GM19324 (cell line): ENCODE data around the gene ZFYVE1.
"Not testable (repeated sequence)": the region's sequence is repeated elsewhere in the genome, so short reads cannot be mapped to it uniquely, and the experiment has no call there.

Experiments used
- ATAC-seq: cut with Tn5 transposase; IDR thresholded peaks from one replicate; pipeline ENCODE4 v1.9.1; 2021; ENCODE audit warnings: mild to moderate bottlenecking, moderate library complexity; ENCODE audit not compliant: unreplicated experiment, low FRiP score

Gene ZFYVE1

GRCh38 chr14:73026845-73027542 lies at the start of gene ZFYVE1:
TSS of gene ZFYVE1 (minus strand) at chr14:73027106. CDS start at chr14:73024508, 2,598 bp downstream.
- peak; percentile 96 for ATAC-seq

DNA sequence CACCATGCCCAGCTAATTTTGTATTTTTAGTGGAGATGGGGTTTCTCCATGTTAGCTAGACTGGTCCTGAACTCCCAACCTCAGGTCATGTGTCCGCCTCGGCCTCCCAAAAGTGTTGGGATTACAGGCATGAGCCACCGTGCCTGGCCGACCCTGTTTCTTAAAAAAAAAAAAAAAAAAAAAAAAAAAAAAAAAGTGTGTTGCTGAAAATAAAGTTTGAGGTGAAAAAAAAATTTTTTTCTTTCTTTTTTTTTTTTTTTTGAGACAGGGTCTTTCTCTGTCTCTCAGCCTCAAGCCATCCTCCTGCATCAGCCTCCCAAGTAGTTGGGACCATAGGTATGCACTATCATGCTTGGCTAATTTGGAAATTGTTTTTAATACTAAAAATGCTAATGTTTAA lies 42.7 kb upstream of the ZFYVE1 start:
- ATAC-seq: no peak

DNA sequence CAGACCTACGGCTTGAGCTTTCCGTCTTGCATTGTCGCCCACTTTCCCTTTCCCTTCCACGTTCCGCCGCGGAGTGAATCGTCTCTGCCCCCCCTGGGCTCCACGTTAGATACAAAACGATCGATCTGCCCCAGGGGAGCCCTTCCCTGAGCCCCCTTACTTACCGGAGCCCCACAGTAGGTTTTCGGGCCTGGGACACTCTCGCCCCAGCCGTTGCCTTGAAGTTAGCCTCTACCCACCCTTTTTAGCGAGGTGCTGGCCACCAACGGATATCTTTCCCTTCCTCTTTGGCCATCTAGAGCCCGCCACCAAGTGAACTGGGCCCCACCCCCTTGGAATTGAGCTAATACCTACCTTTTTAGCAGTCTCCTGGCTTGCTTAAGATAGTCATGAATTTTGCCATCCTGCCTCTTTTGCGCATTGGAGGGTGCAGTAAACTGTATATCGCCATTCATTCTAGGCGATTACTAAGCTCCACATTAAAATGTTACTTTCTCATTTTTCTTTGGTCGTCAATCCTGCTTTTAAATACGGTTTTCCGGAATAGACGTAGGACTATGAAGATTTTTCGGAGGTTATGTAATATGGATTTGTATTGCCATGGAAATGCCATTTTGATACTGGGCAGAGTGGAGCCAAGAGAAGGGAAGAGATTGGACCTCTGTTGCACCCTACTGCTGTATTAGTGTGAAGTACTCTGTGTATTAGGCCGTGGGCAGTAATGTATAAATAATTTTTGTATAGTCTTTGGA lies 32.2 kb upstream of the ZFYVE1 start:
- ATAC-seq: peak; percentile 5

DNA sequence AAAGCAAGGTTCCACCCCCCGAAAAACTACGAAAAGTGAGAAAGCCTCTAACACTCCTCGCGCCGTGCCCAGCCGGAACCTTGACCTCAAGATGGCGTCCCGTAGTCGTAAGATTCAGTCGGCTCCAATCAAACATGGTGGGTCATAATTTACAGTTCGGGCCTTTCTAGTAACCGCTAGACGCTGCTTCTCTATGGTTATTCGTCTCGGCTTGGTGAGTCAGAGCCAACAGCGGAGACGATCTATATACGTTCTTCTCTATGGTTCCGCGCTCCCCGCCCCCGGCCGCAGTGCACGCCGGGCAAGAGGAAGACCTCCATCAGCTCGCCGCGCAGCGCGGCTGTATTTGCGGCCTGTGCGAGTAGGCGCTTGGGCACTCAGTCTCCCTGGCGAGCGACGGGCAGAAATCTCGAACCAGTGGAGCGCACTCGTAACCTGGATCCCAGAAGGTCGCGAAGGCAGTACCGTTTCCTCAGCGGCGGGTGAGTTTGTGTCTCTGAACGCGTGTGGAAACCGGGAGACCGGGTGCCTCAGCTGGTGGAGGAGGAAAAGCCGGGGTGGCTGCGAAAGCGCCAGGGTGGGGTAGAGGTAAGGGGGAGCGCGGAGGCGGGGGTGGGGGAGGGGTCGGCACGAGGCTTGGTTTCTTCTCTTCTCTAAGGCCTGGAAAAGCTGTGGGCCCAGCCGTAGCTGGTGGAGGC lies 31.5 kb upstream of the ZFYVE1 start, which contains the start of gene RBM25:
Gene RBM25 (plus strand): TSS at position 311 of the 698 bp plus-strand sequence. CDS start 13,108 bp downstream, outside the sequence.
- peak; percentile 97 for ATAC-seq

DNA sequence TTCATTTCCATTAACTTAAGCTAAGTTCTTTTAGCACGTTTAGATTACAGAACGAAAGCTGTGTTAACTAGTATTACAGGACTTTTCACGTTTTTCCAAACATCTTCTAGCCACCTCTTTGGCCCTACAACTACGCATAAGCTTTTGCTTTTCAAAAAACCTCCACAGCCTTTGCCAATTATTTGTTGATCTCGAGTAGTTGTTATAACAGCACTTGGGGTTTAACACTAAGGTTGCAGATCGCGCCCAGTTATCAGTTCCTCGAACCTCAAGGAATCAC lies 31.0 kb upstream of the ZFYVE1 start:
- no peak for ATAC-seq

DNA sequence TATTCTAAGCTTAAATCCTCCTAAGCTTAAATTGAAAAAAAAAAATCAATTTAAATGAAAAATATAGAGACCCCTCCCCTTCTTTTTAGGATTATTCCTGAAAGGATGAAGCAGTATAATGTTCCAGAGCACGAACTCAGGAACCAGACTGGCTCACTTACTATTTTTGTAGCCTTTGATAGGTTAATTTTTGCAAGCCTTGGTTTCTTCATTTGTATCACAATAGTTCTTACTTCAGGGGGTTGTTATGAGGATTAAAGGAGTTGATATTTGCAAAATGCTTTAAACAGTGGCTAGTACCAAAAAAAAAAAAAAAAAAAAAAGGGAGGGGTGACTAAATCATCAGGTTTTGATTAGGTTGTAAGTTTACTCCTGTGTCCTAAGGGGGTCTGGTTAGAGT lies 28.3 kb upstream of the ZFYVE1 start:
- ATAC-seq: no peak

DNA sequence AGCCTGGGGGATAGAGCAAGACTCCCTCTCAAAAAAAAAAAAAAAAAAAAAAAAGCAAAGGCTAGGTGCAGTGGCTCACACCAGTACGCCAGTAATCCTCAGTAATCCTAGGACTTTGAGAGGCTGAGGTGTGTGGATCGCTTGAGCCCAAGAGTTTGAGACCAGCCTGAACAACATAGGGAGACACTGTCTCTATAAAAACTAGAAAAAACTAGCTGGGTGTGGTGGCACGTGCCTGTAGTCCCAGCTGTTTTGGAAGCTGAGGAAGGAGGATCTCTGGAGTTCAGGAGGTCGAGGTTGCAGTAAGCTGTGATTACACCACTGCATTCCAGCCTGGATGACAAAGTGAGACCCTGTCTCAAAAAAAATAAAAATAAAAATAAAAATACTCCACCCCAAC lies 22.5 kb upstream of the ZFYVE1 start:
- ATAC-seq: no peak

DNA sequence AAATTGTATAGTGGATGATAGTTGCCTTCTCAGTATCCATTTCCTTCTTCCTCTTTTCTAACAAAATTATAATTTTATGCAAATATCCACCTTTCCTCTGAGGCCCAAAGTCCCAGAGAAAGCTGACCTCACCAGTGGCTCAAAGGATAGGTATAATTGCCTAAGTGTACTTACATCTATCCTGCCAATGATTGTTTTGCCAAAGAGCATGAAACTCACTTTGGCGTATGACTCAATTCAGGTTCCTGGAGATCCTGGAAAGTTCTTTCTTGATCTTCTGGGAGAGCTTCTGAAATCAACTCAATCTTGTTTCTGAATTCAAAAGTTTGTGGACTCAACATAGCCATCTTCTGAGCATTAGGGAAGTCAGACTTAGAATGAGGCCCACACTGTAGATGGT lies 20.9 kb upstream of the ZFYVE1 start:
- ATAC-seq: no peak

- ATAC-seq: not testable (repeated sequence)
Measured at GRCh38 chr14:73036706-73037450, 10.0 kb upstream of the ZFYVE1 start.

DNA sequence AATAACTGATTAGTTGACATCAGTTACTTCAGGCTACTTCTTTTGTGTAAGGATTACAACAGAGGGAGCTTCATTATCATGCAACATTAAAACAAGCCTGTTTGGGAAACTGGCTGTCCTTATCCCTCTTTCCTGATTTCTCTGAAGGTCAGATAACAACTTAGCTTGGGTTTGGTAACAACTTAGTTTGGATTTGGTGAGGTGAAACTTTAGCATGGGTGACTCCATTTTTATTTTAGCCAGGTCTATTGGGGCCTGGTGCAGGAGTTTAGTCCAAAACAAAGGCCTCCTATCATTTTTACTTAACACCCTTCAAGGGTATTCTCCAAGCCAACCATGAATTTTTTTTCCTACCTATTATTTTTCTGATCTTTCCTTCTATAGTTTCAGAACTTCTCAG lies 1.1 kb upstream of the ZFYVE1 start:
- ATAC-seq: no peak

GRCh38 chr14:73027546-73027945 lies 640 bp upstream of the ZFYVE1 start:
- ATAC-seq: no peak

- no peak for ATAC-seq
Measured at GRCh38 chr14:73026243-73026844, 562 bp downstream of the ZFYVE1 start.

DNA sequence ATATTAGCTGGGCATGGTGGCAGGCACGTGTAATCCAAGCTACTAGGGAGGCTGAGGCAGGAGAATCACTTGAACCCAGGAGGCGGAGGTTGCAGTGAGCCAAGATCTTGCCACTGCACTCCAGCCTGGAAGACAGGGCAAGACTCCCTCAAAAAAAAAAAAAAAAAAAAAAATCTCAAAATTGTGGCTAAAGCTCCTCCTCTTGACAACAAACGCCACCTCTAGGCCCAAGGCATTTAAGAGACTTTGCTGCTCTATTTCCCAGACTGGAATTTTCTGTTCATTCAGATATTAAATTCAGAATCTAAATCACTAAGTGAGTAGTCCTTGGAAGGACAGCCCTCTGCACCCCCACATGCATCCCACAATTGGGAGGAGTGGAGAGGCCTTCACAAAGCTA lies 1.4 kb downstream of the ZFYVE1 start:
- no peak for ATAC-seq

GRCh38 chr14:73022051-73022450 lies 4.9 kb downstream of the ZFYVE1 start:
- ATAC-seq: no peak

DNA sequence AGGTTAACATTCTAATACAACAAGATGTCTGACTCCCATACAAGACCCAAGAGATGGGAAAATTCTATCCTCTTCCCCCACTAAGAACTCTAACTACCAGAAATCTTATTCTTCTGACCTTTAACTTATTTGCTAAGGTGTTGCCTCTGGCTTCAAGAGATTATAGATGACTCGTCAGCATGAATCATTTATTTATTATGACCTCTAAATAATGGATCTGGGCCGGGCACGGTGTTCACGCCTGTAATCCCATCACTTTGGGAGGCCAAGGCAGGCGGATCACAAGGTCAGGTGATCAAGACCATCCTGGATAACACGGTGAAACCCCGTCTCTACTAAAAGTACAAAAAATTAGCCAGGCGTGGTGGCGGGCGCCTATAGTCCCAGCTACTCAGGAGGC lies 10.9 kb downstream of the ZFYVE1 start:
- not testable (repeated sequence) for ATAC-seq

- ATAC-seq: not testable (repeated sequence)
Measured at GRCh38 chr14:73015552-73015951, 11.4 kb downstream of the ZFYVE1 start.

DNA sequence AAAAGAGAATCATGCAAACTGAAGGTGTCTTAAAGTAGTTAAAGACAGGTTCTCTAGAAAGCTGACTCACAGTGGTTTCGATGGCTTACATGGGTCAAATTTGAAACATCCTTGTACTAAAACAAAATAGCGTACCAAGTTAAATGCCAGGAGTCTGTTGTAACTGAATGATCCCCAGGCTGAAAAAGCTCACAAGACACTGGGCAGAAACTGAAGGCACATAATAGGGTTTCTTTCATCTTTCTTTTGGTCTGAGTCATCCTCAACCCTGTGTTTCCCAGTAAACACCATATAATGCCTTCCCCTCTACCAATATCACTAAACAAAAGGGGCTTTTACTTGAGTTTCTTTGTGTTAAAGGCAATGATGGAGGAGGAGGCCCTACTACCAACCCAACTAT lies 12.8 kb downstream of the ZFYVE1 start:
- ATAC-seq: no peak

DNA sequence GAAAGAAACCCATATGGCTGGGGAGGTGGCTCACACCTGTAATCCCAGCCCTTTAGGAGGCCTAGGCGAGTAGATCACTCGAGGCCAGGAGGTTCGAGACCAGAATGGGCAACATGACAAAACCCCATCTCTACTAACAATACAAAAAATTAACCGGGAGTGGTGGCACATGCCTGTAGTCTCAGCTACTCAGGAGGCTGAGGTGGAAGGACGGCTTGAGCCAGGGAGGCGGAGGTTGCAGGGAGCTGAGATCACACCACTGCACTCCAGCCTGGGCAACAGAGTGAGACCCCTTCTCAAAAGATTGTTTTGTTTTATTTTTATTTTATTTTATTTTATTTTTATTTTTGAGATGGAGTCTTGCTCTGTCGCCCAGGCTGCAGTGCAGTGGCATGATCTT lies 15.7 kb downstream of the ZFYVE1 start:
- not testable (repeated sequence) for ATAC-seq

GRCh38 chr14:73008501-73008900 lies 18.4 kb downstream of the ZFYVE1 start:
- no peak for ATAC-seq

DNA sequence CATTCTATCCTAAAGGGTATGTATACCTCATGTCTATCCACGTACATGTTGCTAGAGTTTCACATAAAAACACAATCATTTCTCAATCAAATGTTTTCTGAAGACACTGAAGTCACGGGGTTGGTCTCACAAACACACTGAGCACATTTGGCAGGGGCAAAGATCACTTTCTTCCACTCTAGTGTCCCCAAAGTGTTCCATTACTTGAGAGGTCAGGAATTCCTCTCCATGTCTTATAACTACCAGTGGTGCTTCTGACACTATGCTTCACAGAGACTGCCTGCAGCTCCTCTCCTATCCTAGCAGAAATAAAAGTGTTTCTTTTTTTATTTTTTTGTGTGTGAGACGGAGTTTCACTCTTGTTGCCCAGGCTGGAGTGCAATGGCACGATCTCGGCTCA lies 19.1 kb downstream of the ZFYVE1 start:
- no peak for ATAC-seq
